Activated CD4-positive, alpha-beta T cell treated with anti-CD3 and anti-CD28 coated beads, Interleukin-2, amount 10 ng/mL, durations not matched to agents 24 days and 14 days (primary cell): ENCODE measurements around the gene CCDC127. TPM values are rescaled to one million over a fixed set of nuclear protein-coding genes. Genes with fewer than 3 reads are reported as not detected.
"Not testable (repeated sequence)": the region's sequence is repeated elsewhere in the genome, so short reads cannot be mapped to it uniquely, and the experiment has no call there.

Source experiments
- DNase-seq: peaks from one replicate; pipeline ENCODE4 v3.0.0; 2022
- H3K27ac Mint-ChIP-seq: one replicate; pipeline ENCODE4 v1.8.0; 2022; ENCODE audit warnings: mild to moderate bottlenecking, mixed read lengths
- H3K27me3 Mint-ChIP-seq: one replicate; pipeline ENCODE4 v1.8.0; 2022; ENCODE audit warnings: mixed read lengths
- H3K36me3 Mint-ChIP-seq: one replicate; pipeline ENCODE4 v1.8.0; 2022; ENCODE audit warnings: low read depth, mild to moderate bottlenecking, mixed read lengths
- H3K4me1 Mint-ChIP-seq: one replicate; pipeline ENCODE4 v1.8.0; 2021; ENCODE audit warnings: mixed read lengths
- H3K4me3 Mint-ChIP-seq: one replicate; pipeline ENCODE4 v1.8.0; 2022; ENCODE audit warnings: mild to moderate bottlenecking, moderate library complexity, mixed read lengths
- H3K9me3 Mint-ChIP-seq: one replicate; pipeline ENCODE4 v1.8.0; 2021; ENCODE audit warnings: mixed read lengths
- intact Hi-C: fragments of 100-400 bp; cut with micrococcal nuclease; formaldehyde crosslinking; loops from one replicate; pipeline ENCODE4 v1.15.1; 2023
- total RNA-seq: library from RNA; stranded (reverse); gene quantifications from 2 replicates; pipeline ENCODE4 v1.2.3, GENCODE V29; 2022

The CCDC127 gene
- total RNA-seq, 1 donor from 2014 or later, result 7.7 TPM

DNA sequence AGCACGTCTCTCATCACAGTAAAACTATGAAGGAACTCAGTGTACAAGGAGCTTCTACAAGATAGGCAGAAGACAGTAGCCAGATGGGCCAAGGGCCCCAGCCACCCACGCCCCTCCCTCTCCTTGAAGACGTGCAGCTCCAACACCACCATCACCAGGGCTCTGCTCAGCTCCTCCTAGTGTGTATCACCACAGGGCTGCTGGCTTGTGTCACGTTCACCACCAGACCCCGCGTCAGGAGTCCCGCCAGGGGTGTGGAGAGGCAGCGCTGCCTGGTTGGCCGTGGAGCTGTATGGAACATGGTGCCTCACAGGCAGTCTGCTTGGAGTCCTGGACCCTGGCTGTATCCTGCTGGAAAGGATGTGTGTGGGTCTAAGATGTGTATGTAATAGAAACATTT is 32.4 kb upstream of the CCDC127 start:
- DNase-seq, H3K9me3 Mint-ChIP-seq, H3K27me3 Mint-ChIP-seq, H3K4me3 Mint-ChIP-seq, H3K4me1 Mint-ChIP-seq, intact Hi-C loops, H3K27ac Mint-ChIP-seq: not testable (repeated sequence)
- peaks cover 63% of the 10 kb centered on the region for H3K36me3 Mint-ChIP-seq

DNA sequence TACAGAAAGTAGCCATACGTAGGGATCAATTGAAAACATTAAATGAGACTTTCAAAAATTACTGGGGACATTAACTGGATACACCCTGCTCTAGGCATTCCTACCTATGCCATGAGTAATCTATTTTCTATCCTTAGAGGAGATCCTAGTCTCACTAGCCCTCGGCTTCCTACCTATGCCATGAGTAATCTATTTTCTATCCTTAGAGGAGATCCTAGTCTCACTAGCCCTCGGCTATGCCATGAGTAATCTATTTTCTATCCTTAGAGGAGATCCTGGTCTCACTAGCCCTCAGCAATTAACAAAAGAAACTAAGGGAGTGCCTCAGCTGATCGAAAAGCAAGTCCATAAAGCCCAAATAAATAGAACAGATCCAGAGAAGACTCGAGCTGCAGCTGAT is 27.8 kb upstream of the CCDC127 start:
- H3K27ac Mint-ChIP-seq, H3K4me3 Mint-ChIP-seq, DNase-seq, intact Hi-C loops, H3K27me3 Mint-ChIP-seq, H3K9me3 Mint-ChIP-seq: not testable (repeated sequence)
- Mint-ChIP-seq H3K36me3 (peaks cover 74% of the 10 kb centered on the region), H3K4me1 (peaks cover 17% of the 10 kb centered on the region)

DNA sequence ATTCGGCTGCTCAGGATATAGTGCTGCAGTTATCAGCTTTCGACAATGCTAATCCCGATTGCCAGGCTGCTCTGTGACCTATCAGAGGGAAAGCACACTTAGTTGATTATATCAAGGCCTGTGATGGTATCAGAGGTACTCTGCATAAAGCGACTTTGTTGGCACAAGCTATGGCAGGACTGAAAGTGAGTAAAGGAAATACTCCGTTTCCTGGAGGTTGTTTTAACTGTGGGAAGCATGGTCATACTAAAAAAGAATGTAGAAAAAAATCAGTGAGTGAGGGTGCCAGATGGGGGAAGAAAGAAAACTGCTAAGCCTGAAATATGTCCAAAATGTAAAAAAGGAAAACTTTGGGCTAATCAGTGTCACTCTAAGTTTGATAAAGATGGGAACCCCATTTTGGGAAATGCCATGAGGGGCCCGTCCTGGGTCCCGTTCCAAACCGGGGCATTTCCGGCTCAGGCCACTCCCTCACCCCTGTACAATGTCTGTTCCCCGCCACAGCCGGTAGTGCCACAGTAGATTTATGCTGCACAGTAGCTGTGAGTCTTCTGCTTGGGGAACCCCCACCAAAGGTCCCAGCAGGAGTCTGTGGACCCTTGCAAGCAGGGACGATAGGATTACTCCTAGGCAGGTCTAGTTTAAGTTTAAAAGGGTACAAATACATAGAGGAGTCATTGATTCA is 25.9 kb upstream of the CCDC127 start:
- Mint-ChIP-seq H3K36me3 (peaks cover 79% of the 10 kb centered on the region), H3K4me1 (peaks cover 15% of the 10 kb centered on the region), H3K4me3 (peak overlapping the region; percentile 70), H3K27ac (peak overlapping the region; percentile 80)
- H3K9me3 Mint-ChIP-seq, H3K27me3 Mint-ChIP-seq, intact Hi-C loops: not testable (repeated sequence)
- peak; percentile 71 for DNase-seq

DNA sequence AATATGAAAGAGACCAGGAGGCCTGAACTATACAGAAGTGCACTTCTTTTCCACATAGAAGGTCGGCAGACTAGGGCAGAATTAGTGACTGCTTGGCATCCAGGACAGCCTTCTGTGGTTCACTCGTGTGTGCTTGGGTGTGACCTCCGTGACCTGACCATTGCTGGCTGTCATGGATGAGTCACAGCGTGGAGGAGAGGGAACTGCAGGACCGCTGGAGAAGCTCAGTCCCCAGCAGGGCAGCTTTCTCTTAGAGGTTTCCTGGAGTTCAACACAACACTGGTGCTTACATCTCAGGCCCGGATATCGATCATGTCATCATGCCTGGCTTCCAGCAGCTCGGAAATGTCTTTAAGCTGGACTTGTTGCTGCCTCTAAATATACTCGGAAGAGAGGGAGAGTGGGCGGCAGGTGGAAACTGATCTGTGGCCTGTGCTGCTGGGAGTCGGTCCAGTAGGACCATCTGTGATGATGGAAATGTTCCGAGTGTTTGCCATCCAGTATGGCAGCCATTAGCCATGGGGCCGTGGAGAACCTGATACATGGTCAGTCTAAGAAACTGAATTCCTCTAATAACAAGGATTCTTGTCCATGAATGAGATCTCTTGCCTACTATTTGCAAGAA is 23.2 kb upstream of the CCDC127 start:
- H3K27ac Mint-ChIP-seq, DNase-seq, H3K27me3 Mint-ChIP-seq, intact Hi-C loops, H3K9me3 Mint-ChIP-seq, H3K4me3 Mint-ChIP-seq: not testable (repeated sequence)
- Mint-ChIP-seq H3K4me1 (peaks cover 15% of the 10 kb centered on the region), H3K36me3 (peaks cover 70% of the 10 kb centered on the region)

DNA sequence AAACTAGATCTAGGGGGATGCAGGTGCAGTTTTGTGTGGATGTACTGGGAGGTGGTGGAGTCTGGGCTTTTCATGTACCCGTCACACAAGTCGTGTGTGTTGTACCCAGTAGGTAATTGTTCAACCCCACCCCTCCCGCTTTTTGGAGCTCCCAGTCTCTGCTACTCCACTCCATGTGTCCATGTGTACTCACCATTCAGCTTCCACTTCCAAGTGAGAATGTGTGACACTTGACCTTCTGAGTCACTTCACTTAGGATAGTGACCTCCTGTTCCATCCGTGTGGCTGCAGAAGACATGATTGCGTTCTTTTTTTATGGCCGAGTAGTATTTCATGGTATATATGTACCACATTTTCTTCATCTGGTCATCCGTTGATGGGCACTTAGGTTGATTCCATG is 22.6 kb upstream of the CCDC127 start:
- H3K9me3 Mint-ChIP-seq, DNase-seq, H3K27ac Mint-ChIP-seq: not testable (repeated sequence)

DNA sequence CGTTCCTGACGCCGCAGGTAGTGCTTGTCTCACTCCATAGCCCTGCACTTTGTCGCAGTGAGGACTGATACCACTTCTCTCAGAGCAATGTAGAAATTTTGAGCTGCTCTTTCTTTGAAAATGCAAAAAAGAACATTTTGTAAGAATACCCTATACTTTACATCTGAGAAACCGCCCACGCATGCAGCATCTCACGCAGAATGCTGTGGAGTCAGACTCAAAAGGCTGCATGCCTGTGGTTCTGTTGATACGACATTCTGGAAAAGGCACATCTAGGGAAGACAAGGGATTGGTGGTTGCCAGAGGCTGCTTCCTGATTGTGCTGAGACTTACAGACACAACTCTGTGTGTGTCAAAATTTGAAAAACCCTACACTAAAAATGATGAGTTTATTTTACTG is 20.0 kb upstream of the CCDC127 start:
- intact Hi-C loops, H3K4me1 Mint-ChIP-seq, H3K4me3 Mint-ChIP-seq, DNase-seq, H3K27me3 Mint-ChIP-seq, H3K9me3 Mint-ChIP-seq: not testable (repeated sequence)
- Mint-ChIP-seq H3K27ac (peak overlapping the region; percentile 40), H3K36me3 (peaks cover 73% of the 10 kb centered on the region)

More for the DNA sequence above, 22.6 kb upstream of the CCDC127 start:
- H3K4me3 Mint-ChIP-seq, intact Hi-C loops, H3K27me3 Mint-ChIP-seq: not testable (repeated sequence)
- Mint-ChIP-seq H3K36me3 (peaks cover 70% of the 10 kb centered on the region), H3K4me1 (peaks cover 15% of the 10 kb centered on the region)

GRCh38 chr5:235527-235926 is 17.6 kb upstream of the CCDC127 start:
- H3K9me3 Mint-ChIP-seq, H3K27ac Mint-ChIP-seq, H3K27me3 Mint-ChIP-seq, H3K4me1 Mint-ChIP-seq, DNase-seq, intact Hi-C loops, H3K4me3 Mint-ChIP-seq: not testable (repeated sequence)
- peaks cover 70% of the 10 kb centered on the region for H3K36me3 Mint-ChIP-seq

DNA sequence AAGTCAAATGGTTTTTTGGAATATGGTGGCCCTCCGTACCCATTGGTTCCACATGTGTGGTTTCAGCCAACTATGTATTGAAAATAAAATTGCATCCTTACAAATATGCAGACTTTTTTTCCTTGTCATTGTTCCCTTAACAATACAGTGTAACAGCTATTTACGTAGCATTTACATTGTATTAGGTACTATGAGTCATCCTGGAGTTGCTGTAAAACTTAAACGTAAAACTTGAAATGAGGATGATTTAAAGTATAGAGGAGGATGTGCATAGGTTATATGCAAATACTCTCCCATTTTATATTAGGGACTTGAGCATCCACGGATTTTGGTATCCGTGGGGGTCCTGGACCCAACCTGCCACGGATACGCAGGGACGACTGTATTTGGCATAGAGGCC is 16.5 kb upstream of the CCDC127 start:
- no peaks in the 10 kb centered on the region for H3K9me3 Mint-ChIP-seq
- peaks cover 65% of the 10 kb centered on the region for H3K36me3 Mint-ChIP-seq
- no peak overlapping the region for H3K4me3 Mint-ChIP-seq
- no peaks in the 10 kb centered on the region for H3K27me3 Mint-ChIP-seq
- no peak overlapping the region for H3K27ac Mint-ChIP-seq
- intact Hi-C loops, result no loop called here
- DNase-seq, result no peak
- H3K4me1 Mint-ChIP-seq, result peaks cover 4% of the 10 kb centered on the region

- peaks cover 65% of the 10 kb centered on the region for H3K36me3 Mint-ChIP-seq
Measured at GRCh38 chr5:233426-233825, 15.5 kb upstream of the CCDC127 start.

GRCh38 chr5:231661-232060 is 13.7 kb upstream of the CCDC127 start:
- Mint-ChIP-seq H3K36me3 (peaks cover 71% of the 10 kb centered on the region), H3K4me3 (no peak overlapping the region), H3K4me1 (peaks cover 4% of the 10 kb centered on the region), H3K27ac (peak overlapping the region; percentile 32), H3K27me3 (no peaks in the 10 kb centered on the region), H3K9me3 (no peaks in the 10 kb centered on the region)
- intact Hi-C loops, result no loop called here
- no peak for DNase-seq

More at GRCh38 chr5:233426-233825, 15.5 kb upstream of the CCDC127 start:
- H3K4me1 Mint-ChIP-seq, intact Hi-C loops, H3K27me3 Mint-ChIP-seq, H3K9me3 Mint-ChIP-seq, H3K27ac Mint-ChIP-seq, DNase-seq, H3K4me3 Mint-ChIP-seq: not testable (repeated sequence)

- Mint-ChIP-seq H3K27ac (no peak overlapping the region), H3K36me3 (peaks cover 69% of the 10 kb centered on the region), H3K4me1 (peaks cover 4% of the 10 kb centered on the region), H3K4me3 (no peak overlapping the region), H3K9me3 (no peaks in the 10 kb centered on the region), H3K27me3 (no peaks in the 10 kb centered on the region)
- no peak for DNase-seq
- intact Hi-C loops, result no loop called here
Measured at GRCh38 chr5:230711-231110, 12.8 kb upstream of the CCDC127 start.

- Mint-ChIP-seq H3K4me1 (peaks cover 4% of the 10 kb centered on the region), H3K9me3 (no peaks in the 10 kb centered on the region), H3K4me3 (no peak overlapping the region), H3K27me3 (no peaks in the 10 kb centered on the region), H3K27ac (no peak overlapping the region), H3K36me3 (peaks cover 73% of the 10 kb centered on the region)
- DNase-seq, result no peak
- intact Hi-C loops, result no loop called here
Measured at GRCh38 chr5:228886-229285, 10.9 kb upstream of the CCDC127 start.

DNA sequence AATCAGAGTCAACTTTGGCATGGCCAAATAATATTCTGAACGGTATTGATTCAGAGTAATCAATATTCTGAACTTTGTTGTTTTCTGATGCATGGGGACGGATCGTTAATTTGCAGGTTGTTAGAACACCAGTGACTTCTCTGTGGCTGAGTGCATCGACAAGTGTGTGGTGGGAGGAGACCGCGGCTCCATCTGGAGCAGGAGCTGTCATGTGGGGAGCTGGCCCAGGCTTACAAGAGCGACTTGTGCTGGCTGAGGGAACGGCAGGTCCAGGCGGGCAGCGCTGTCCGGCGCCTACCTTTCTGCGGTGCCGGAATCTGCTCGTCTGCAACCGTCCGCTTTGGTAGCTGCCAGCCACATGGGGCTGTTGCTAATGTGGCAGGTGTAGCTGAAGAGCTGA is 9.4 kb upstream of the CCDC127 start:
- intact Hi-C loops, H3K27ac Mint-ChIP-seq, H3K4me3 Mint-ChIP-seq, H3K27me3 Mint-ChIP-seq, H3K9me3 Mint-ChIP-seq, DNase-seq: not testable (repeated sequence)
- Mint-ChIP-seq H3K4me1 (peaks cover 15% of the 10 kb centered on the region), H3K36me3 (peaks cover 64% of the 10 kb centered on the region)

DNA sequence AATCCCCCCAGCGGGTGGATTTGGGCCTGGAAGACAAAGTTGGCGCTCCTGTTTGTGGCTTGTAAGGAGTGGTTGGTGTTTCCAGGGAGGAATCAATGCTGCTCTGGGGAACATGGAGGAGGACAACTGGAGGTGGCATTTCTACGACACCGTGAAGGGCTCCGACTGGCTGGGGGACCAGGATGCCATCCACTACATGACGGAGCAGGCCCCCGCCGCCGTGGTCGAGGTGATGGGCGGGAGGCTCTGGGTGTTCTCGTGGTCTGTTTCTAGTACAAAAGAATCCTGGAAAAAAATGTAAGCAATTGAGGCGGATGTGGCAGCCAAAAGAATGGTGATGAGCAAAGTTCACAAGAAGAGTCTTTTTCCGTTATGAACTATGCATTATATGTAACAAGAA is 7.4 kb upstream of the CCDC127 start:
- Mint-ChIP-seq H3K4me3 (no peak overlapping the region), H3K27ac (no peak overlapping the region), H3K4me1 (peaks cover 24% of the 10 kb centered on the region), H3K27me3 (no peaks in the 10 kb centered on the region), H3K9me3 (no peaks in the 10 kb centered on the region), H3K36me3 (peaks cover 54% of the 10 kb centered on the region)
- intact Hi-C loops, result no loop called here
- DNase-seq, result no peak
